CD4-positive, alpha-beta T cell treated with Interleukin-15 for 4 hours (primary cell): Measurements from ENCODE around the gene SKA3.
"Not testable (repeated sequence)": the region's sequence is repeated elsewhere in the genome, so short reads cannot be mapped to it uniquely, and the experiment has no call there.

Experiments used
- DNase-seq: peaks from one replicate; pipeline ENCODE4 v3.0.0-alpha.2; 2020; ENCODE audit warnings: low spot score

The SKA3 gene

DNA sequence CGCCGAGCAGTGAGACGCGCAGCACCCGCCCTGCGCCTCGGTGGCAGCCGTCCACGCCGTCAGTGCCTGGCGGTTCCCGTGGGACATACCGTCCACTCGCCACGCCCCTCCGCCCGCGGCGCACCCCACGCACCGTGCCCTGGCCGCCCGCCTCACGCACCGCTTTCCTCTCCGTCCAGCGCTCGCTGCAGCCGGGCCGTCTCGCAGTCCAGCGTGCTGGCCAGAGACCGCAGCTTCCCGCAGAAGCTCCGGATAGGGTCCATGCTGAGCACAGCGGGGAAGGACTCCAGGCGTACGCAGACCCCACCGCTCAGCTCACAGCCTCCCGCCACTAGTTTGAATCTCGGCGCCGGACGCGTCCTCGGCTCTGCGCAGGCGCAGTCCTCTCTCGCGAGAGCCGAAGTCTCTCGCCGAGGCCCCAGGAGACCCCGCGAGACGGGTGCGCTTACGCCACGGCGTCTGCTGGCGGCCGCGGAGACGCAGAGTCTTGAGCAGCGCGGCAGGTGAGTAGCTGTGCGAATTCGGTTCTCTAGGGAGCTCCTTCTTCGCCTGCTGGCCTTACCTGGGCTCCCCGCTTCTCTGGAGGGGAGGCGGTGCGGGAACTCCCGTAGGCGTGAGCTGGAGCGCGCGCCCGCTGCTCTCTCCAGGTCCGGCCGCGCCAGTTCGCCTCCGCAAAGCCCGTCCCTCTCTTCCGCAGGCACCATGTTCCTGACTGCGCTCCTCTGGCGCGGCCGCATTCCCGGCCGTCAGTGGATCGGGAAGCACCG, at the start of gene SKA3, which contains the start of gene MRPL57:
Gene SKA3, minus strand, starts transcription at position 338 of the 767 bp plus-strand sequence. Its CDS starts 75 bp downstream, at position 263.
Gene MRPL57, plus strand, starts transcription at position 444 of the 767 bp plus-strand sequence. Its CDS starts 259 bp downstream, at position 703.
- peak; percentile 95 for DNase-seq

DNA sequence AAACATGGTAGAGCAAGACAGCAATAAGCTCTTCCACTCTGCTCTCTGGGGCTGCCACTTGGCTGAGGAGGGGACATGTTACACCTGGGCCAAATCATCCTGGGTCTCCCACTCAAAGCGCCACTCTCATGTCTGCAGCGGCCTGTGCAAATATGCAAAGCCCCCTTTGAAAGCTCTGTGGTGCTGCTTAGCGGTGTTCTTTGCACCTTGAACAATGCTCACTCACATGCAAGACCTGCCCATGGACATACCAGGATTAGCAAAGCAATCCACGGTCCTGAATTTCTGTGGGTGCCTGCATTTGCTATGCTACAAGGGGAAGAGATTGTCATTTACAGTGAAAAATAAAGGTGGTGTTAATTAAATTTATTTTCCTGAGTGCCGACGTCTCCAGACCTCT, 48.7 kb upstream of the SKA3 start:
- DNase-seq: no peak

DNA sequence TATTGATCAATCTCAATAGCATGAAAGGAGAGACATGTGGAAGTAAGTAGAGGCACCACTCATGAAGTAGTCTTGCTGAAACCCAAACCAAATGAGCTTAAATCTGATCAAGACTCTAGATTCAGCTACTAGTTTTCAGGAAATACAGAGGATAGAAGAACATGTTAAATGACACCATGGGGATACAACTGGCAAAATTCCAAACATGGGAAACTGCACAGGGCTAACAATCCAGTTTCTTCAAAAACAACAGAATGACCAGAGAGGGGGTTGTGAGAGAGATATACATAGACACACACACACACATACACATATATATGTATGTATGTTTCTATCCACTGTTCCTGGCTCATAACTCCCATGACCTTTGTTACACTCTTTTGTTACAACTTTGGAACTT, 44.9 kb upstream of the SKA3 start:
- DNase-seq: no peak

DNA sequence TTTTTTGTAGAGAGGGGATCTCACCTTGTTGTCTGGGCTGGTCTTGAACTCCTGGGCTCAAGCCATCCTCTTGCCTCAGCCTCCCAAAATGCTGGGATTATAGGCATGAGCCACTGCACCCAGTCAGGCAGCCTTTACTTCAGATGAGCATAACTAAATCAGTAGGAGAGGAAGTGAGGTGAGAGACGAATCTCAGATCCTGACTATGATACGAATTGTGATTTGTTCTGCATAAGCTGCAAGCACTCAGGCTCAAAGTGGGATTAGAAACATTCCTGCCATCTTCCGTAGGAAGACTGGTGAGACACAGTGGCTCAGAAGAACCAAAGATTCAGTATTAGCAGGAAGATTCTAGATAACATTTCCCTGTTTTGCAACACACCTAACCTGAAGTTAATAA, 43.4 kb upstream of the SKA3 start:
- not testable (repeated sequence) for DNase-seq

DNA sequence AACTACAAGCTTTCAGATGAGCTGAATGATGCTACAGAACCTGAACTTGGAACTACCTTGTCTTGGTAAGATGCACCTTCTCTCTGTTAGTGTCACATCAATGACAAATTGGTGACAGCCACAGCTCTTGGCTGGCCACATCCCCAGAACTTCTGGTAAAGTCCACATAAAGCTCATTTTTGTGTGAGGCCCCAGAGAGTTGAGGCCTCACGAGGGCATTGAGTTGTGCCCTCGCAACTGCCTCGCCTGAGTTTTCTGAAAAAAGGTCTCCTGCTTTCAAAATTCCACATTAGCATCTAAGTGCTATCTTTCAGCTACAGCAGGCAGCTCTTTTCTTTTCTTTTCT, 42.7 kb upstream of the SKA3 start:
- no peak for DNase-seq

DNA sequence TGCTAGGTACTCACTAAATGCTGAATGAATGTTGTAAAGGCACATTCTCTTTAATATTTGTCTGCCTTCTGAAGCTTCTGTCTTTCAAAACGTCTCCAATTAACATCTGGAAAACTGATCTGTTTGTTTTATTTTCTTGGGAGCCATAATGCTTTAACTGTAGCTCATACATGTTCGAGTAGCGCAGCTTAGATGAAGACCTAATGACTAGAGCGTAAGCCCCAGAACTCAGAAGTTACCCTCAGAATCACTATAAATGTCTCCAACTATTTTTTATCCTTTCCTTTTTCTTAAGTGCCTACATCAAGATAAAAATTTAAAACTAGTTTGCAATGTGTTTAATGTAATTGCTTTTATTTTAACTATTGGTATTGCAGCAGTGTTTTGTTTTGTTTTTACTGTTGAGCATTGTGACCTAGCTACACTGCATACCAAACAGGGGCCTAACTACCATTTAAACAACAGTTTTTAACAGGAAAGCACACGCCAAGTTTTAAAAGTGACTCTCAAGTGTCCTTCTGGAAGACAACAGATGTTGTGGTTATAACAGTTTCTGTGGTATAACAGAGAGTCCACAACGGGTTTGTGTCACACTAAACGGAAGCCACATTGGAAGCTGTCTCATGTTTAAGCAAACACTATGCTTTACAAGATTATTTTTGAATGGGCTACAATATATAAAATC, 42.1 kb upstream of the SKA3 start:
- DNase-seq: peak; percentile 10

DNA sequence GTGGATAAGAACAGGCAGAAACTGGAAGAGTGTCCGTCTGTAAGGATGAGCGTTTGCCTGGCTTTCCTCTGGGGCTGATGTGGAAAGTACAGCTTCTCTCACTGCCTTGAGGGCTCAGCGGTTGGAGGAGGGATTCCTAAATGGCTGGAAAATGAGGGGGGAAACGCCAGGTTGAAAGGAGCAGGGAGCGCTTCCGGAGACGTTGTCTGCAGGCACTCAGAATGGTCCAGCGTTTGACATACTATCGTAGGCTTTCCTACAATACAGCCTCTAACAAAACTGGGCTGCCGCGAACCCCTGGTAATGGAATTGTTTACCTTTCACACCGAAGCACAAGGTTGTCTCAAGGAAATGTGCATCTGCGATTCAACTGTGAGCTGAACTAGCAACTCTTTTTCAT, 40.0 kb upstream of the SKA3 start:
- no peak for DNase-seq

DNA sequence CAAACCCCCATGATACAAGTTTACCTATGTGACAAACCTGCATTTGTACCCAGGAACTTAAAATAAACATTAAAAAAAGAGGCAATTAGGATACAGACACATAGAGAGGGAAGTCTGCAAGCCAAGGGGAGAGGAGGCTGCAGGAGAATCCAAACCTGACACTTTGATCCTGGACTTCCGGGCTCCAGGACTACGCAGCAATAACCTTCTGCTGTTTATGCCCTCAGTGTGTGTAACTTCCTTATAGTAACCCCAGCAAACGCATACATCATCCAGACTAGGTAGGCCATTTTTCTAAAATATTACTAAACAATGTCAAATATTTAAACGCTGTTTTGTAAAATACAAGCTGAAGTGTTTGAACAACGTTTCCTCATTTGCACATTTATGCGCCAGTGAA, 39.1 kb upstream of the SKA3 start:
- not testable (repeated sequence) for DNase-seq

DNA sequence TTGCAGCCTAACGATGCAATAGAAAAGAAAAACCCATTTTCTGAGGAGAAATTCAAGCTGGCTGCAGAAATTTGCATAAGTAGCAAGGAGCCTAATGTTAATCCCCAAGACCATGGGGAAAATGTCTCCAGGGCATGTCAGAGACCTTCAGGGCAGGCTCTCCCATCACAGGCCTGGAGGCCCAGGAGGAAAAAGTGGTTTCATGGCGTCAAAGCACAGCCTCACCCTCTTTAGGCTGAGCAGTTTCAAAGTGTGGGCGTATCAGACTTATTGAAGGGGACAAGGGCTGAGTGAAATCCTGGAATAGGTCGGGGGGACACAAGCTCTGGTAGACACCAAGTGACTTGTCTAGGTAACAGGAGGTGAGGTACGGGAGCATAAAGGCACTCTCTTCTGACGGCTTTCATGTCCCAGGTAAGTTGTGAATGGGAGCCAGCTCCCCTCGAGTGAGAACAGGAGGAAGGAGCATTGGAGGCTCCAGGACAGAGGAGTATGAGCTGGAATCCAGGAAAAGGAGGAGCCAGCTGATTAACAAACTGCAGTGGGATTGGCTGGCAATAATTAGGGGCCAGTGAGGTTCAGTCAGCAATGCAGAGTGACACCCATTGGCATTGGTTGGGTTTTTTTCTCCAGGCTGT, 35.9 kb upstream of the SKA3 start:
- no peak for DNase-seq

DNA sequence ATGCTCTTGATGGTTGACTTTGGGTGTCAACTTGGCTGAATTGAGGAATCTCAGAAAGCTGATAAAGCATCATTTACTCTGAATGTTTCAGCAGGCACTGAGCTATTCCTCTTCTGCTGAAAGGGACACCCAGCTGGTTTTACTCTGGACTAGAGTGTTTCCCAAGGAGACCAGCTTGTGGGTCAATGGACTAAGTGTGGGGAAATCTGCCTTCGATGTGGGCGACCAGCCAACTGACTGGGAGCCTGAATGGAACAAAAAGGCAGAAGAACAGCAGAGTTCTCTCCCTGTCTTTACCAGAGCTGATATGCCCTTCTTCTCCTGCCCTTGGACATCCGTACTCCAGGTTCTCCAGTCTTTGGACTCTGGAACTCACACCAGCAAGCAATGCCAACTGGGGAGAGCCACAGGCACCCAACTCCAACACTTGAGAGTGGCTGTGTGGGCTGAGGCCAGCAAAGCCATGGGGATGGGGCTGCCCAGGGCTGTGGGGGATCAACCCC, 32.4 kb upstream of the SKA3 start:
- no peak for DNase-seq

DNA sequence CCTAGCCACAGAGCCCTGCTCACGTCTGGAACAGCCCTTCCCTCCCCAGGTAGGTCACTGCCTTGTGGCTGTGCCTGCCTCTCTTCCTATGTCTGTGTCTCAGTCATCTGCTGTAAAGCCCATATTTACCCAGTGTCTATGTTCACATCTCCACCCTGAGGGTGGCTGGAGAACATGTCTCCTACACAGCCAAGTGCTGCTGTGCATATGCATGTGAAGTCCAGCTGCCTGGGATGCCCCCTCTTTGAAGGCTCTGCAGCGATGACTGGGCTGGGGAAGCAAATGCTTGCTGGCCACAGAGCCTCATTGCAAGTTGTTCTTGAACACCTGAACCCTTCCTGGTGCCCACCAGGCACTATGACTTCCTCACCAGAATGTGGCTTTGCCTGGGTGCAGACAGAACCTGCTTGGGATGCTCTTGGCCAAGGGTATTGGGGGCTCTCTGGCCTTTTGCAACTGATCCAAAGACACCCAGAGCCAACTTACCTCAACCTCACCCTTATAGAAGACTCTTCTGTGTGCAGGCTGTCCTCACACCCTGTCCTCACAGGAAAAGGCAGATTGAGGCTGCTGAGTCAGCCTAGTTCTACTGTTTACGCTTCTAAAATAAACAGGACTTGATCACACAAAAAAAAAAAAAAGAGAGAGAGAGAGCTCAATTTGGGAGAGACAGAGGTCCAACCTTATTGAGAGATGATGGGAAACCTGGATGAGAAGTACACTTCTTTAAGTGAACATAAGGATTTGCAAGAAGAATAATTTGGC, 26.6 kb upstream of the SKA3 start:
- no peak for DNase-seq

DNA sequence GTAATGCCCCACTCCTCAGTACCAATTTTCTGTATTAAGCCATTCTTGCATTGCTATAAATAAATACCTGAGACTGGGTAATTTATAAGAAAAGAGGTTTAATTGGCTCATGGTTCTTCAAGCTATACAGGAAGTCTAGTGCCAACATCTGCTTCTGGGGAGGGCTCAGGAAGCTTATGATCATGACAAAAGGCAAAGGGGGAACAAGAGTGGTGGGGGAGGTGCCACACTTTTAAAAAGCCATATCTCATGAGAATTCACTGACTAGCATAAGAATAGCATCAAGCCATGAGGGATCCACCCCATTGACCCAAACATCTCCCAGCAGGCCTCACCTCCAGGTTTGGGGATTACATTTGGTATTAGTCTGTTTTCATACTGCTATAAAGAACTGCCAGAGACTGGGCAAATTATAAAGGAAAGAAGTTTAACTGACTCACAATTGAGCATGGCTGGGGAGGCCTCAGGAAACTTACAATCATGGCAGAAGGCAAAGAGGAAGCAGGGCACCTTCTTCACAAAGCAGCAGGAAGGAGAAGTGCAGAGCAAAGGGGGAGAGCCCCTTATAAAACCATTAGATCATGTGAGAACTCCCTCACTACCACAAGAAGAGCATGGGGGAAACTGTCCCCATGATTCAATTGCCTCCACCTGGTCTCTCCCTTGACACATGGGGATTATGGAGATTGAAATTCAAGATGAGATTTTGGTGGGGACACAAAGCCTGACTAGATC, 25.3 kb upstream of the SKA3 start:
- DNase-seq: not testable (repeated sequence)

DNA sequence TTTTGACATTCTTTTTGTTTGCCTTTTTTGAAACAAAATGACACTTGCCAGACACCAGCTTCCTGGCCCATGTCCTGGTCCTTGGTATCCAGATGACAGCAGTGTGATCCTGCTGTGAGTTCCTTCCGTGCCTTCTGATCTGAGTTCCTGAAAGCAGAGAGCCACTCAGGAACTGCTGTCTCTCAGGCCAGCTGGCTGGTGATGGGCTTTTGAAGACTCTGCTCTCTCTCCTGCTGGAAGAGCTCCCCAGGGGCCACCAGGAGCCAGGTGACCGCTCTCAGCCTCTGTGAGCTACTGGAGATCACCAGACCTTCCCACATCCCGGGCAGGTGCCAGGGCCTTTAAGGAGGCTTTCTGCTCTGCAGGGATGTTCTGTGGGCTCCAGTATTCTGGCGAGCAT, 22.0 kb upstream of the SKA3 start:
- not testable (repeated sequence) for DNase-seq

DNA sequence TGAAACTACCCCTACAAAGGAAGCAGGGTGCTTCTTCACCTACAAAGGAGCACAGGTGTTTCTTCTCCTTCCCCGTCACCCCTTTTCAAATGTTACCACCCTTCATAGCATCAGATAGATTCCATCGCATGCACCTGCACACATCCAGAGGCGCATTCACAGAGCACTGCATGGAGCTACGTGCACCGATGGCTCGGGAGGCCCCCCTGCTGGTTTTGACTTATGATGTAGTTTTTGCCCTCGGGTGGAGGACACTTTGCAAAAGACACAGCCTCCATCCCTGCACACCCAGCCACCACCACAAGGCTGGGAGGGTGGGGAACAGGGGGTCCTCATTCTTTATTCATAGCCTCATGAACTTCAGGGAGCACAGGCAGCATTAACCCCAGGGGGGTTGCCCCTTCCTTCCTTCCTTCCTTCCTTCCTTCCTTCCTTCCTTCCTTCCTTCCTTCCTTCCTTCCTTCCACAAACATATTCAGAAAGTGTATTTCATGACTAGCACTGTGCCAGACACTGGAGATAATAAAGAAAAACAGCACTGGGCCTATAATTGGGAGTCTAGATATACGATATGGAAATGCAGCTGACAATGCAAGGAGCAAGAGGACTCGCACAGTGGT, 21.4 kb upstream of the SKA3 start:
- not testable (repeated sequence) for DNase-seq

DNA sequence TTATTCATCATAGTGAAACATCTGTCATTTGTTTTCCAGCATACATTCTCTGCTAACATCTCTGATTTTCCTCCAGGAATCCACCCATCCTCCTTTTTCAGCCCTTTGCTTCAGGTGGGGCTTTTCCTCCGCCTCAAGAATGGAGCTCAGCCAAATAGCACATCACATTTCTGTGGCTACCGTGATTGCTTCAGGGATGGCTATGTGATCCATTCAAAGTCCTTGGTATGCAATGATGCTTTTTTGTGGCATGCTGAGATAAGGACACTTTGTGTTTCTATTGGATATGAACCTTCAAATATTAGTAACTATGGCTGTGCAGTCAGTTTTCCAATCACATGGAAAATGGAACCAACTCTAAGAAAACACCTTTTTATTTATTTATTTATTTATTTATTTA, 18.4 kb upstream of the SKA3 start:
- not testable (repeated sequence) for DNase-seq

DNA sequence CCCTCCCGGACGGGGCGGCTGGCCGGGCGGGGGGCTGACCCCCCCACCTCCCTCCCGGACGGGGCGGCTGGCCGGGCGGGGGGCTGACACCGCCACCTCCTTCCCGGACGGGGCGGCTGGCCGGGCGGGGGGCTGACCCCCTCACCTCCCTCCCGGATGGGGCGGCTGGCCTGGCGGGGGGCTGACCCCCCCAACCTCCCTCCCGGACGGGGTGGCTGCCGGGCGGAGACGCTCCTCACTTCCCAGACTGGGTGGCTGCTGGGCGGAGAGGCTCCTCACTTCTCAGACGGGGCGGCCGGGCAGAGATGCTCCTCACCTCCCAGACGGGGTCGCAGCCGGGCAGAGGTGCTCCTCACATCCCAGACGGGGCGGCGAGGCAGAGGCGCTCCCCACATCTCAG, 10.1 kb upstream of the SKA3 start:
- not testable (repeated sequence) for DNase-seq

DNA sequence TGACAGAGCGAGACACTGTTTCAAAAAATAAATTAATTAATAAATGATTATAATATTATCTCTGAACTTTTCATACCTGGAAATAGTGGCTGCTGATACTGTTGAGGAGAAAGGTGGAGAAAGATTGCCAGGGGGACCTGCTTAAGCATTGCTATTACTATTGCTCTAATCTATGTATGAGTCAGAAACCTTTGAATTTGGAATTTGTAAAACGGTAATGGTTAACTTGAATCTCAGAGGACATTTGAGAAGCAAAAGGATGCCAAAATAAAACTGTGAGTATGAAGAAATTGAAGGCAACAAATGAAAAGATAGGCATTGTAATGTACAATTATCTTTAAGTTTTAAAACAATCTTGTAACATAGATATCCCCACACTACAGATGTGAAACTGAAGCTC, 5.3 kb upstream of the SKA3 start:
- DNase-seq: no peak

DNA sequence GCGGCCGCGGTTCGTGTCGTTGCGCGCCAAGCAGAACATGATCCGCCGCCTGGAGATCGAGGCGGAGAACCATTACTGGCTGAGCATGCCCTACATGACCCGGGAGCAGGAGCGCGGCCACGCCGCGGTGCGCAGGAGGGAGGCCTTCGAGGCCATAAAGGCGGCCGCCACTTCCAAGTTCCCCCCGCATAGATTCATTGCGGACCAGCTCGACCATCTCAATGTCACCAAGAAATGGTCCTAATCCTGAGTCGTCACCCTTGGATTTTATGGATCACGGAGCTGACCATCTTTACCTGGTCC, 581 bp upstream of the SKA3 start:
- no peak for DNase-seq

DNA sequence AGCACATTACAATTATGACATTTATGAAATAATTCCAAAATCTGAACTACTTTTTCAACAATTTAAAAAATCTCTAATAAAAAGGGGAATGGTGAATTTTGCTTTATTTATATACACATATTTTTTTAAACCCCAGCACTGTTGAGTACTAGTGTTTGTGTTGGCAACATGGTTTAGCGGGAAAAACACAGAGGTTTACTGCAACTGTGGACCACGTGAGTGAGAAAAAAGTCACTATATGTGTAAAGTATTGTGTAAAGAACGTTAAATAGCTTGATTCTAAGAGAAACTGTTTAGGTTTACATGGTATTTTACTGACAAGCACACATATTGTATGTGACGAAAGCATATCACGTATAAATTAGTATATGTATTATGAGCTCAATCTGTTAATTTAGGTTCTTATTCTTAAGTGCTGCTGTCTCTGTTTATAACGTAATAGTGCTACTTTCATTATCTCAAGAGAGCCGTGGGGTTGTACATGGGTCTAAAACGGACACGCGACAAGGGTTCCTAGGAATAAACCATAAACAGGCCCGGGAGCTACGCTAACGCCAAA, 617 bp downstream of the SKA3 start:
- no peak for DNase-seq

DNA sequence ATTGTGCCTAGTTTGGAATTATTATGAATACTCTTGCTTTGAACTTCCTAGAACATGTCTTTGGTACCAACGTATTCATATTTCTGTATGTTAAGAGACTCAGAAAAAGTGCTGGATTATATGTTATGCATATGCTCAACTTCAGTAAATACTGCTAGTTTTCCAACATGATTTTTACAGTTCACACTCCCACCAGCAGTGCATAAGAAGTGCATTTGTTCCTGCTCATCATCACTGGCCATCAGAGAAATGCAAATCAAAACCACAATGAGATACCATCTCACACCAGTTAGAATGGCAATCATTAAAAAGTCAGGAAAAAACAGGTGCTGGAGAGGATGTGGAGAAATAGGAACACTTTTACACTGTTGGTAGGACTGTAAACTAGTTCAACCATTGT, 2.6 kb downstream of the SKA3 start:
- not testable (repeated sequence) for DNase-seq

DNA sequence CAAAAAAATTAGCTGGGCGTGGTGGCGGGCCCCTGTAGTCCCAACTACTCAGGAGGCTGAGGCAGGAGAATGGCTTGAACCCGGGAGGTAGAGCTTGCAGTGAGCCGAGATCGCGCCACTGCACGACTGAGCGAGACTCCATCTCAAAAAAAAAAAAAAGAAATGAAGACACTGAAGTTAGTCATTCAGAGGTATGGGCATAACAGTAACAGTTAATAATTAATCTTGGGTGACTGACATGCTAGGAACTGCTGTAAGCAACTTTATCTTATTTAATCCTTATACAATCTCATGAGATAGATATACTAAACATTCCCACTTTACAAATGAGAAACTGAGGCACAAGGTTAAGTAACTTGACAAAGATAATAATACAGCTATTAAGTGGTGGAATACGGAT, 4.9 kb downstream of the SKA3 start:
- no peak for DNase-seq
